ENCODE measurements around the gene CFAP77.

DNA sequence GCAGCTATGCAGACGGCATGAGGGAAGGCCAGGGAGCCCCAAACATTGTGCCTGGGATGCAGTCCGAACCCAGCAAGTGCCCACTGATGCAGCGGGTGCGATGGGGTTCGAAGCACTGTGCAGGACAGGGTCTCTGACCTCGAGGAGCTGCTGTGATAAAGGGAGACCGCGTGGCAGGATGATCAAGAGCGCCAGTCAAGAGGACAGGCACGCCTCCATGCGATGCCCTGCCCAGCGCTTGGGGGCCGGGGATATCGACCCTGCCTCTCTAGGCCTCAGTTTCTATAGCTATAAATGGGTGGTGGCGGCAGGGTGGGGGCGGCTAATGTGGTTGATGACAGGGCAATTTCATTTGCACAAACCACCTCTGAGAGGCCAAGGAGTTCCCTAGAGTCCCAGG, 87.7 kb downstream of the CFAP77 start:
- TF ChIP-seq, protein P1, sequence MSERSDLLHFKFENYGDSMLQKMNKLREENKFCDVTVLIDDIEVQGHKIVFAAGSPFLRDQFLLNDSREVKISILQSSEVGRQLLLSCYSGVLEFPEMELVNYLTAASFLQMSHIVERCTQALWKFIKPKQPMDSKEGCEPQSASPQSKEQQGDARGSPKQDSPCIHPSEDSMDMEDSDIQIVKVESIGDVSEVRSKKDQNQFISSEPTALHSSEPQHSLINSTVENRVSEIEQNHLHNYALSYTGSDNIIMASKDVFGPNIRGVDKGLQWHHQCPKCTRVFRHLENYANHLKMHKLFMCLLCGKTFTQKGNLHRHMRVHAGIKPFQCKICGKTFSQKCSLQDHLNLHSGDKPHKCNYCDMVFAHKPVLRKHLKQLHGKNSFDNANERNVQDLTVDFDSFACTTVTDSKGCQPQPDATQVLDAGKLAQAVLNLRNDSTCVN (tag by site-specific recombination; optimal IDR thresholded peaks at IDR 0.05) = no peak
- TF ChIP-seq BCL11A (tag by site-specific recombination; IDR thresholded peaks at IDR 0.05; ENCODE audit: low read depth) (no peak), ZNF473 (tag by site-specific recombination; IDR thresholded peaks at IDR 0.05) (no peak), ZNF571 (tag by site-specific recombination; IDR thresholded peaks at IDR 0.05) (no peak)
- TF ChIP-seq, protein P2, sequence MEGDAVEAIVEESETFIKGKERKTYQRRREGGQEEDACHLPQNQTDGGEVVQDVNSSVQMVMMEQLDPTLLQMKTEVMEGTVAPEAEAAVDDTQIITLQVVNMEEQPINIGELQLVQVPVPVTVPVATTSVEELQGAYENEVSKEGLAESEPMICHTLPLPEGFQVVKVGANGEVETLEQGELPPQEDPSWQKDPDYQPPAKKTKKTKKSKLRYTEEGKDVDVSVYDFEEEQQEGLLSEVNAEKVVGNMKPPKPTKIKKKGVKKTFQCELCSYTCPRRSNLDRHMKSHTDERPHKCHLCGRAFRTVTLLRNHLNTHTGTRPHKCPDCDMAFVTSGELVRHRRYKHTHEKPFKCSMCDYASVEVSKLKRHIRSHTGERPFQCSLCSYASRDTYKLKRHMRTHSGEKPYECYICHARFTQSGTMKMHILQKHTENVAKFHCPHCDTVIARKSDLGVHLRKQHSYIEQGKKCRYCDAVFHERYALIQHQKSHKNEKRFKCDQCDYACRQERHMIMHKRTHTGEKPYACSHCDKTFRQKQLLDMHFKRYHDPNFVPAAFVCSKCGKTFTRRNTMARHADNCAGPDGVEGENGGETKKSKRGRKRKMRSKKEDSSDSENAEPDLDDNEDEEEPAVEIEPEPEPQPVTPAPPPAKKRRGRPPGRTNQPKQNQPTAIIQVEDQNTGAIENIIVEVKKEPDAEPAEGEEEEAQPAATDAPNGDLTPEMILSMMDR (tag by site-specific recombination; IDR thresholded peaks at IDR 0.05) = no peak
- TF ChIP-seq, protein P3, sequence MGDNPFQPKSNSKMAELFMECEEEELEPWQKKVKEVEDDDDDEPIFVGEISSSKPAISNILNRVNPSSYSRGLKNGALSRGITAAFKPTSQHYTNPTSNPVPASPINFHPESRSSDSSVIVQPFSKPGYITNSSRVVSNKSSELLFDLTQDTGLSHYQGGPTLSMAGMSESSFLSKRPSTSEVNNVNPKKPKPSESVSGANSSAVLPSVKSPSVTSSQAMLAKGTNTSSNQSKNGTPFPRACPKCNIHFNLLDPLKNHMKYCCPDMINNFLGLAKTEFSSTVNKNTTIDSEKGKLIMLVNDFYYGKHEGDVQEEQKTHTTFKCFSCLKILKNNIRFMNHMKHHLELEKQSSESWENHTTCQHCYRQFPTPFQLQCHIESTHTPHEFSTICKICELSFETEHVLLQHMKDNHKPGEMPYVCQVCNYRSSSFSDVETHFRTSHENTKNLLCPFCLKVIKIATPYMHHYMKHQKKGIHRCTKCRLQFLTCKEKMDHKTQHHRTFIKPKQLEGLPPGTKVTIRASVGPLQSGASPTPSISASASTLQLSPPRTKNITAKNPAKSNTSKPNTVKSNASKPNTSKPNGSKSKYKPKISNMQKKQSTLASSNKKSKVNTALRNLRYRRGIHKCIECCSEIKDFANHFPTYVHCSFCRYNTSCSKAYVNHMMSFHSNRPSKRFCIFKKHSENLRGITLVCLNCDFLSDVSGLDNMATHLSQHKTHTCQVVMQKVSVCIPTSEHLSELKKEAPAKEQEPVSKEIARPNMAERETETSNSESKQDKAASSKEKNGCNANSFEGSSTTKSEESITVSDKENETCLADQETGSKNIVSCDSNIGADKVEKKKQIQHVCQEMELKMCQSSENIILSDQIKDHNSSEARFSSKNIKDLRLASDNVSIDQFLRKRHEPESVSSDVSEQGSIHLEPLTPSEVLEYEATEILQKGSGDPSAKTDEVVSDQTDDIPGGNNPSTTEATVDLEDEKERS (tag by site-specific recombination; IDR thresholded peaks at IDR 0.05) = no peak
